AG08396 (cell line): ENCODE data around the gene AUTS2.

Experiments
- DNase-seq: peaks from one replicate; pipeline ENCODE4 v3.0.0; 2012; ENCODE audit warnings: low spot score, mixed read lengths

AUTS2 gene

DNA sequence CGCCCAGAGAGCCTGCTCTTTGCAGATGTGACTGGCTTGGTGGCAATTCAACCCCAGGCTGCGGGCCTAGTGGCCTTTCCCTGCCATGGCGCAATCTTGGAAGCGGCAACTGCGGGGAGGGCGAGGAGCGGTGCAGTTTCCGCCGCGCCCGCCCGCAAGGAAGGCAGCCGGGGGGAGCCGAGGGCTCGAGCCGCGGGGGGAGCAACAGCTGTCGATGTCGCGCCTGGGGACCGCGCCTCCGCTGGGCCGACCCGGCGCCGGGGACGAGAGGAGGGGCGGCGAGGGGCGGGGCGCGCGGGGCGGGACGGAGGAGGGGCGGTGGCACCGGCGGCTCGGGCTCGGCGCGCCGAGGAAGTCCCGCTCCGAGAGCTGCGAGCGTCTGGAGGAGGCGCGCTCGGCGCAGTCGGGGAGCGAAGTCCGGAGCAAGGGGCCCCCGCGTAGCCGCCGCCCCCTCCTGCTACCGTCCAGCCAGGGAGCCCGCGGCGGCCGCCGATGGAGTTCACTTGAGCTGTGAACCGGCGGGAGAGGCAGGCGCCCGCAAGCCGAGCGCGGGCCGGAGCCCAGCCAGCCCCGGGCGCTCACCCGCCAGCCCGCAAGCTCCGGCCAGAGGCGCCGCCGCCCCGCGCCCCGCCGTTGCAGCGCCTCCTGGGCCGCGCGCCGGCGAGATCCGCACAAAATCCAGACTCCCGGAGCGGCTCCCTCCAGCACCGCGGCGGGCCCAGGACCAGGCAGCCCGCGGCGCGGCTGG, 1095.6 kb downstream of the AUTS2 start:
- peak; percentile 81 for DNase-seq

DNA sequence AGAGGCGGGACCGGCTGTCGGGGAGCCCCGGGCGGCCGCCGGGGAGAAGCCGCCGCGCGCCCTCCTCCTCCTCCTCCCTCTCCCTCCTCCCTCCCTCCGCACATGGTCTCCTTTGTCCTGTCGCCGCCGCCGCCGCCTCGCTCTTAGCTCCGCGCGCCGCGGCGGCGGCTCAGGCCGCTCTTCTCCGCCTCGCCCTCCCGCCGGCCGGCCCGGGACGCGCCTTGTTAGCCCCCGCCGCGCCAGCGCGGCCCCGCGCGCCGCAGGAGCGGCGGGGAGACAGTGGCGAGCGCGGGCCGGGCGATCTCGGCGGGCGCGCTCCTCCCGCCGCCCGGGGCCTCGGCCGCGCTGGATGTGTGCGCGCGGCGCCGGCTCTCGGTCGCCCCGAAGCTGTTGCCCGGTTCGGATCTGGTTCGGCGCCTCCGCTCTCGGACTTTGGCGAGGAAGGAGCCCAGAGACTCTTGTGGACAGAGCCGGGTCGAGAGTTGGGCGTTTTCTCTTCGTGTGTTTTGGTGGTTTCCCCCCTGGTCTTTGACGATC, 1096.2 kb downstream of the AUTS2 start:
- DNase-seq: peak; percentile 76

DNA sequence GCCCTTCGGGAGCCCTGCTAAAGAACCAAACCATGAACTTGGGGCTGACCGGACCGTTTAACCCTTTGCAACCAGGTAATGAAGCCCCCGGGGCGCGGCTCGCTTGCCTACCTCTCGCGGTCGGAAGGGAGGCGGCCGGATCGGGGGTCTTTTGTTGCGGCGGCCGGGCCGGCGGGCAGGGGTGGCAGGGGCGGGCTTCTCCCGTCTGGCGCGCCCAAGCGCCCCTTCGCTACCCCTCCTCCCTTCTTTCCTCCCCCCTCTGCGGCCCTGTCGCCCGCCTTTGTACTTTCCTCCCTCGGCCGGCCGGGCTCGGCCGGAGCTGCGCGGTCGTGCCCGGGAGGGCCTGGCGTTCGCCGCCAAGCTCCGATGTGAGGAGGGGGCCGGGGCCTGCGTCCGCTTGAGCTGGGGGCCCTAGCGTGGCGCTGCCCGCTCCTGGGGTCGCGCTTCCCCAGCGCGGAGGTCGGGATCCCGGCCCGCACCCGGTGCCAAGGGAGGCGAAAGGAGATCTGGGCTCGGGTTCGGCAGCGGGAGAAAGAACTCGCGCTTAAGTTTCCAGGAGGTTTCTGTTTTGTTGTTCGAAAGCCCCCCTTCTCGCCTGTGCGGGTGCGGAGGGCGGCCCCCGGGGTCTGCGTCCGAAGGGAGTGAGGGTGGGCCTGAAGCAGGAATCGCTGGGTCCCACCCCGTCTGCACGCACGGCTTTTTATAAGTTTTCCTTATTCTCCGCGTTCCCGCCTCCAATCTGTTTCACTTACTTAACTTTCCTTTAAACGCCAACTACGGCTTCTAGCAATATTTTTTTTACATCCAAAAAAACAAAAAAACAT, 1096.9 kb downstream of the AUTS2 start:
- peak; percentile 55 for DNase-seq

DNA sequence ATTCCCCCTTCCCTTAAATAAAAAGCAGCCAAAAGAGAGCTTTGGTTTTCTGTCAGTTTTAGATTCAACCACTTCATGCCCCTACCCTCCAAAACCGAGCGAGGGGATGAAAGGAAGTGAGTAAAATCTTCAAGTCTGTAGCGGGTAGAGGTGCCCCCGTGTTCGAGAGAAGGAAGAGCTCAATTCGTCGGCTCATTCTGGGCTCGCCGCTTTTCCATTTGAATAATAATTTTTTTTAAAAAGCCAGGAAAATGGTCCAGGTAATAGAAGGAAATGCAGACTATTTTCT, 1097.5 kb downstream of the AUTS2 start:
- peak; percentile 47 for DNase-seq

DNA sequence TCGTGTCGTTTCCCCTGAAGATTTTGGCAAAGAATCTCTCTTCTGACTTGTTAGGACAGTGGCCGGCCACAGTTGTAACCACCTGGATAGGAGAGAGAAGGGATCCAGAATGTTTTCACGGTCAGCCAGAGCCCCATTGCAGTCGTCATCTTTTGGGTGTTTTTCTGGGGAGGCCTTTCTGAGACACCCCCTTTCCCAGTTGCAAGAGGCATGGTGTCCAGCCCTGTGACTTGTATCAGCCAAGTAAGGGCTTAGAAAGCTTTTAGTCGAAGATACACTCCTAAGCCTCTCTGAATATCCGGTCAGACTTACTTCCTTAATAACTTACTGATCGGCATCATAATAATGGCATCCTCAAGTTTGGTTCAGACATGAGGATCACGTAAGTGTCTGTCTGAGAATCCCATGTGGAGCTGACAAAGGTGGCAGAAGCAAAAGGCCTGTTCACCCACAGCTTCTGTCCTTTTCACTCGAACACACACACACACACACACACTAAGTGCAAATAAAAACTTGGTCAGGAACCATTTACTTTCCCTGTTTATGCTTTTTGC, 1098.0 kb downstream of the AUTS2 start:
- peak; percentile 33 for DNase-seq

DNA sequence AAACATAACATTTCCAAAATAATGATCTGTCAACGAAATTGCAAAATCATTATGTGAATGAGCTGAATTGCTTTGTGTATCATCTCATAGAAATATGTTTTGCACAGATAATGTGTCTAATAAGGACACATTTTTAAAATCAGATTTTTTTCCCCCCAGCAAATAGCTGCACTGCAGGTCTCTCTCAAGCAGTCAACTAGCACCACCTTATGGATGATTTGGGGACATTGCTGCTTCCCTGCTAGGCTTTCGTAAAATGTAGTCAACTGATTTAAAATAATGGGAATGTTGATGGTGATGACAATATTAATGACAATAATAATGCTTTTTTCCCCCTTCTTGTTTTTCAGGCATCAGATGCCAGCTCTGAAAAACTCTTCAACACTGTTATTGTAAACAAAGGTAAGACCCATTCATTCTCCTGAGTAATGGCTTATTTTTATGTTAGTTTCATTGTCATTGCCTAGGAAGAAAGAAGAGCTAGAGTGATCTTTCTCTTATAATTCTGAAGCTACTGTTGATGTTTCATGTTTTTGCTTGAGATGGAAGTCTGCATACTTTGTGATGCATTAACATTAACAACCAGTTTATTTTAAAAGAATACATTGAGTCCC, 1100.1 kb downstream of the AUTS2 start:
- DNase-seq: peak; percentile 74

DNA sequence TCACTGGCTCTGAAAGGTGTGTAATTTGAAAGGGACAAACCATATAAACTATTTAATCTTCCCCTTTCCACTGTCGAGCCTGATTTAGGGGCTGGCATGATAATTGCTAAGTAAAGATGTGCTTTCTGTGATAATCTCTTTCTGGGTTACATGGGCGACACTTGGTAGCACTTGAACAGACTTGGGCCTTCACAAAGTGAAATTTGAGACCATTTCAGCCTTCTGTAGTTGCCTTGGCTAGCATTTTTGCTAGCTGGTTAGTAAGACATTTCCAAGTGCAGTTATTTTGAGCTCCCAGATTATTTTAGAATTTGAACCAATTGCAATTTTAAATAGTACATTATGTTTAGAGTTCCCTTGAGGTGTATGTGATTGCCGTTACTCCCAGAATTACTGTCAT, 1101.0 kb downstream of the AUTS2 start:
- no peak for DNase-seq

DNA sequence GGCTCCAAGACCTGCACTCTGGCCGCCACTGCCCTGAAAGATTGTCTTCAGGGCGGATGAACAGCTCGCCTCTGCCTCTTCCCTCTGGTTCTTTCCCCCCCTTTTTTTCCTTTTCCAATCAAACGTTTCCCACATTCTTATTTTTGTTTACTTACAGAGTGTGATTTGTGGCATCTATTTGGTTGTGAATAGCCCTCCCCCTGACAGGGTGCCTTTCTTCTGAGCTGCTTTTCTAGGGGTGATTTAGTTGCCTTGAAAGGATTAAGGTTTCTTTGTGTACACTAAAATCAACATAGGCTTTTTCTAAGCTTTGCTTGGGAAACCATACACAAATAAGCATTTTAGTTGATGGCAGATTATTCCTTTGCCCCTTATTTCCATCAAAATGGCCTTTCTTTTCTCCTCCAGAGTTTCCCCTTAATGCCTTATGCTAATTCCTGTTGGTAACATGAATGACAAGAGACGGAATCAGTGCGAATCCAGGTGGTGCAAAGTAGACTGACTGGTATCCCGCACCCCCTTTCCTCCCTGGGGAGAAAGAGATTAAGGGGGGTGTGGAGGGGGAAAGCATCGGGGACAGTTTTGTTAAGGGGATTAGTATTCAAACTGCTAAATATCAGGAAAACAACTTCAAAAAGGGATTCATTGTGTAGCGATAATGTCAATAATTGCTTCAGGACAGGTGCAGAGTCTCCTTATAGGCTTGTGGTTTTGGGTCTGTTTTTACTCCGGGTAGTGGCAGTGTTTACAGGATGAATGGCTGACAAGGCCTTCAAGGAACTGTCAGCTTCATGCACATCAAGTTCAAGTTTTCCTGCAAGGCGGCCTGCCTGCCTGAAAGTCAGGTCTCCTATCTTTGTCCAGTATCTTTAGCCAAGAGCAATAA, 1102.0 kb downstream of the AUTS2 start:
- no peak for DNase-seq

DNA sequence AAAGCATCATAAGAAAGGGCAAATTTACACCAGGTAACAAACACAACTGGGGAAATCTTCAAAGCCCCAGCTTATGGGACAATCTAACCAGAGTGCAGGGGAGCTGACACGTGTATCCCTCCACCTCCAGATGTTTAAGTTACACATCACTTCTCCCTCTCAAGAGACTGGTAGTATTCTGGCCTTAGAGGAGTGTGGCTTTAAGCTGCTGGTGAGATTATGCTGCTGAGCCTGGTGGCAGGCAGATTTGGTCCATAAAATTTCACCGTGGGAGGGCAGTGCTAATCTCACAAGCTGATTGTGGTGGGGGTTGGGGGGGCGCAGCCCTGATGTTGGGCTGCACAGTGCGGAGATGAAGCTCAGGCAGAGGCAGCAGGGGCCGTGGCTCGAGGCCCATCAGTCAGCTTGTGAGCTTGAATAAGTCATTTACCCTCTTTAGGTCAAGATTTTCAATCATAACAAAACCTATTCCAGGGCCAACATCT, 1102.7 kb downstream of the AUTS2 start:
- no peak for DNase-seq

DNA sequence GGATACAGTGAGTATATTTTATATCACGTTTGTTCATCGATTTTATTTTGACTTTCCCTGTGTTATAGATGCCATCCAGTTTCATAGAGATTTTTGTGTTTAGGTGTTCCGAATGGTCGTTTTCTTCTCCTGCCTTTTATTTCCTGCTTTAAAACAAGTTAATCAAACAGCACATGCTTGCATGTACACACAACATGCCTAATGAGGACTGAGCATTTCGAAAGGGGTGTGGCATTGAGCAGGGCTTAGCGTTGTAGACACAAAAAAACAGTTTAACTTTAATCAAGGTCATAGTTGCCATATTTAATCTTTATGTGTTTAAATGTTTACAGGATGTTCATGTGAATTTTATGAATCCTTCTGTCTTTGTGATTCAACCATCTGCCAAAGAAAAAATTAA, 1103.2 kb downstream of the AUTS2 start:
- no peak for DNase-seq

DNA sequence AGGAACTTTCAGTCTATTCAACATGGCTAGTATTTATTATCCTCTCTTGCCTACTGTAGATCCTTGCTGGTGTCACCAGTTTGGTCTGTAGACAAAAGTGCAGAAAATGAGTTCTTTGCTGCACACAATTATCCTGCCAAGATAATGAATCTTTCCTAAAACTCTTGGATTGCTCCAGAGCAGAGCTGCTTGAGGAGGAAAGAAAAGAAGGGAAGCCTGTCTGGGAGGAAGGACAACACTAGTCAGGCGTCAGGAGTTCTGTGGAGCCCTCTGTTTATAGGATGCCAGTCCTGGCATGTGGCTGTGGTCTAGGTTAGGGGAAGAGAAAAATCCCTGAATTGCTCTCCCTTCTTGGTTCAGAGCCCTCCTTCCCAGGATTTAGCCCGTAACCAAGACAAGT, 1103.7 kb downstream of the AUTS2 start:
- no peak for DNase-seq

DNA sequence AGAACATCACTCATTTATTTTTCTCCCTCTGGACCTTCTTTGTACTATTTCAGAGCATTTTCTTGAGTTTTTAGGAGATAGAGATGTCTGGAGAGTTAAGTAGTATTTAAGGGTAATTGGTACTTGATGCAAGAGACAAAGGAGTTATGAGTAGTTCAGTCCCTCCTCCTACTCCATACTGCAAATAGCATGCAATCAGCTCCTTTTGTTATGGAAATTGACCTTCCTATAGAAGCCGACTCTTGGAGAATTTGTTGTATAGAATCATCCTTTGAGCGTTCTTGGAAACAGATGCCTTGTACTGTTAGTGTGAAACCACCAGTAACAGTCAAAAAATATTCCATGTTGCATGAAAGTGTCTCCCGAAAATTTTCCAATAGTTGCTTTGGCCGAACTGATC, 1105.5 kb downstream of the AUTS2 start:
- DNase-seq: no peak

DNA sequence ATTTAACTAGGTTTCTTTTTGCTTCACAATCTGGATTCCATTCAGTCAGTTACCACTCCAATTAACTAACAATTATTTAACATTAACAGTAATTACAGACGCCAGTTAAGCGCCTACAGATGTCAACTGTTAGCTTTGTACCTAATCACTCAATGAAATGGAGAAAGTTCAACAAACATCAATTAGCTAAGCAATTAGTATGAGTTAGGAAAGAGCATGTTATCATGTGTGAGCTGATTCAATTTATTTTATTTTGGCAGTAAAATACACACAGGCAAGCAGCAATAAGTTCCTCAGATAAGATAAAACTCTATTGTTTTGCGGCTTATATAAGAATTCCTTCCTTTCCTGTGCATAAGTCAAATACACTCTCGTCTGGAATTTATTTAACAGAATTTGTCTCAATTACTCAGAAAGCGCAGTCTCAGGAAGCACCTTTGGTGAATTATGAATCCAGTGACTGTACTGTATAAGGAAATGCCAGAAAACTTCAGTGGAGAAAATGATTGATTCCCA, 1106.6 kb downstream of the AUTS2 start:
- DNase-seq: no peak

DNA sequence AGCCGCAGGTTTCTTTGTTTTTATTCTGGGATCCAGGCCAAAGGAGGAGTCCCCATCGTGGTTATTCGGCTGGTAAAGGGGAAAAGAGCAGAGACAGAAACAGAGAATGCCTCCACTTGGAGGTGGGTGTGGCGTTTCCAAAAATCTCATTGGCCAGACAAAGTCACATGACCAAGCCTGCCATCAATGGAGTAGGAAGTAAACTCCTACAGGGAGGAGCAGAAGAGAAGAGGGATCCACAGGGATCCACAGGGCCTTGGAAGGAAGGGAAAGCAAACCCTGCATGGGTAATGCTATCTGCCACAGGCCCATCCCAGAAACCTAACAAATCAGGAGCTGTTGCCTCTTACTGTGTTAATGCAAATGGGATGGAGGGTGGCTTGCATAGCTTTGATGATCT, 1107.9 kb downstream of the AUTS2 start:
- DNase-seq: no peak

DNA sequence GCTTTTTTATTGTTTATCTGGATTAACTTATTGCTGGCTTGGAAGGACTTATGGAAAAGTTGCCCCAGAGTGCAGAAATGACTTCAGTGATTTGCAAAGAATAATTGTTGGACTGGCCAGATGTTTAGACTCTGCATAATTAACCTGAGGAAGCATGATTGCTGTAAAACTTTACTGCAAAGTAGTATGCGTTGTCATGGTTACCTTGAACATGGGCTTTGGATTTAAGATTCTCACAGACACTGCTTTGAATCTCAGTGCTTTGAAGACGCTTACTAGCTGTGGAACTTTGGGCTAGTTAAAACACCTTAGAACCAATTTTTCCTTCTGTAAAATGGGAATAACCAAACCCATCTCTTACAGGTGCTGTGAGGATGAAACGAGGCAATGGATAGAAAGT, 1108.4 kb downstream of the AUTS2 start:
- DNase-seq: no peak

DNA sequence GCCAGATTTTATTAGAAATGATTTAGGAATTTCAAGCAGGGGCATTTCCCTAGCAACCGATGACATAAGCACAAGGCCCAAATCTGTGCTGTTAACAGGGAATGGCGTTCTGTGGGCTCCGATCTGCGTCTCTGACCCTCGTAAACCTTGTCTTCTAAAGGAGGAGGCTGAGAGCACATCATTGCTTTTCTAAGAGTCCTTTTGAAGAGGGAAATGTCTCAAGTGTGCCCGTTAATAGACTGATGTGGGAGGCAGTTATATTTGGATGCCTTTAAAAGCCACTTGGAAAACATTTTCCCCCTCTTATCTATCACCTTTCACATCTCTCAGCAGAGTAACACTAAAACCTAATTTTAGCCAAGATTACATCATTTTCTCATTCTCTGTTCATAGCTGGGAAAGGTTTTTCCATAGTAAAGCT, 1109.6 kb downstream of the AUTS2 start:
- peak; percentile 23 for DNase-seq

DNA sequence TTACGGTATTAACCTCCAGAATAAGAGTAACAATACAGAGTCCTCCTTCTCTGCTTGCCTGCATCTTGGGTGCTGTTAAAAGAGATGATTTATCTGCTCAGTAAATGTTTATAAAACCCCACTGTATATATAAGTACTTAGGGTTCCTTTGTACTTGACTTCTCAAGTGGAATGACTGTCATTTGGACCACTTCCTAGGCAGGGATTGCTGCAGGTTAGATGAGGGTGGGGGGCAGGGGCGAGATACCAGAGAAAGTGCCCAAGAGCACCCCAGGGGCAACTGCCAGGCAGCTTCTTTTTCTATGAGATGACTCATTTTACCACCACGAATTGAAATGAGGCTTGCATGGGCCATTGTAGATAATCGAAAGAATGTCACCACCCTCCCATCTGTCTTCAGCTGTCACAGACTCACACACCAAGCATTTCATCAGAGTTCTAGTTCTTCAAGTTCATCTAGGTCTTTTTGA, 1111.8 kb downstream of the AUTS2 start:
- DNase-seq: peak; percentile 69

DNA sequence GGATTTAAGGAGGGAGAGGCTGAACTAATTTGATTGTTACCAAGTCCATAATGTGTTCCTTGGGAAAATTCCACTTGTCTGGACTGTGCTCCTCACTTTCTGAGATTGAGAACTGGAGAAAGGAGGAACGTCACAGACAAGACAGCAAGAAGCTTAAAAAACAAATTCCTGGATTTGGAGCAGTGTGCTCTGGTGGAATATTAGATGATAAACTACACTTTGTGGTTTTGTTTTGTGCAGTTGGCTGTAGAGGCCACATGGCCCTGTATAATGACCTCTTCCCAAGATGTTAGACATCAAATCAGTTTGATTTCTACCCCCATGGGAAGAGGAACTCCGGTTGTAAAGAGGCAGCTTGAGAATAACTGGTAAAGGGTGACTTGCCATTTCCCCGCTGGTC, 1112.4 kb downstream of the AUTS2 start:
- no peak for DNase-seq

DNA sequence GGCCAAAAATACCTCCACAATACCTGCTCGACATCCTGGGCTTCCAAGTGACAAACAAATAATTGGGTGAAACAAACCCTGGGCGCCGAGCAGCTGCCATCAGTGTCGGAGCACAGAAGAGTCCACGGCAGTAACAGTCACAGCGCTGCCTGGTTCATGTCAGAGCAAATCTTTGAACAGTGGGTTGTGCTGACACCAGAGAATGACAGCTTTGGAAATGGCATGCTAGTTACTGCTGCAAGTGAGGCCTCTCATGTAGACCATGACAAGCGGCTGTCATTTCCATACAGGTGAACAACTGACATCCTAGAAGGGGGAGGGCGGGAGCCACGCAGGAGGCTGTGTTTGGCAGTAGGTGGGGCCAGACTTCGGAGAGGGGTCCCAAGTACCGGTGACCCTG, 1113.2 kb downstream of the AUTS2 start:
- no peak for DNase-seq

DNA sequence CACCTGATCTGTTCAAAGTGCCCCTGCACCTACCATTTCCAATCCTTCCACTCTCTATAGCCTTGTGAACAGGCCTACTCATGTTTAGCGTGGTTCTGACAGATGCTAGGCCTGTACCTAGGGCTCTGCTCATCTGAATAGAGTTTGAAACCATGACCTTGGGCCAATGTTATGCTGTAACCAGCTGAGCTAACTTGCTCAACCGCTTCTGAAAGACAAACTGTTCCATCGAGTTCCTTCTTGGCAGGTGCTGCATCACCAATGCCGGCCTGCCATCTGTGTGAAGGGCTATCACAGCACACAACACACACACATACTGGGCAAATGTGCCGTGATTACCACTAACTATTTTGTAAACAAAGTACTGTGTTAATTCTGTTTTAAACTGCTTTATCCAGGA, 1114.7 kb downstream of the AUTS2 start:
- DNase-seq: no peak

DNA sequence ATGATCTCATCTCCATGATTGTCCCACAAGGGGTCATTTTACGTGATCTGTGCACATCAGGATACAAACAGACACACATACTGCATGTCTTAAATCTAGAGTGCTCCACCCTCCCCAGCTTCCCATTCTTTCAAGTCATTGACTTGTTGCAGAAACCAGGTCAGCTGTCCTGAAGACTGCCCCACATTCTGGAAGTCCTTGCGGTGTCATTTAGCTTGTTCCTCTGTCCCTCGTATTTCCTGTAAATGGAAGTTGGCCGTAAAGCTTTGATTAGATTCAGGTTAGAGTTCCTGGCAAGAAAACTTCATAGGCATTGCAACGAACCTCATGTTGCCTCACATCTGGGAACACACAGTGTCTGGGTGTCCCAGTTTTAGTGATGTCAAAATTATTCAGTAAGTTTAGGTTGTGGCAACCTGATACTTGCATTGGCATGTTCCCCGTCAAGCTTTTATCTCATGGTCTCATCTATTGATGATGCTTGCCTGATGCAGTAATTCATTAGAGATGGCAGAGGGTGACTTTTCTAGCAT, 1116.3 kb downstream of the AUTS2 start:
- DNase-seq: no peak
